NCI-H748 (cell line): ENCODE data around the gene ZNF765.
A peak's percentile ranks its signal among the peaks of the same experiment; 100 is the strongest.
"Not testable (repeated sequence)": the region's sequence is repeated elsewhere in the genome, so short reads cannot be mapped to it uniquely, and the experiment has no call there.

Experiments
- DNase-seq: peaks from one replicate; lab custom pipeline; 2025; ENCODE audit not compliant: unreplicated experiment; lab: John Stamatoyannopoulos, UW

Gene ZNF765

GRCh38 chr19:53420520-53421315, 25.8 kb downstream of the ZNF765 start:
- not testable (repeated sequence) for DNase-seq

GRCh38 chr19:53422551-53422950, 27.6 kb downstream of the ZNF765 start:
- peak; percentile 46 for DNase-seq

- peak; percentile 71 for DNase-seq
These were observed 28.1 kb downstream of the ZNF765 start for GRCh38 chr19:53423074-53423473.

GRCh38 chr19:53423680-53424079, 28.7 kb downstream of the ZNF765 start:
- DNase-seq, result peak; percentile 57

GRCh38 chr19:53424968-53425597, 30.1 kb downstream of the ZNF765 start:
- peak; percentile 78 for DNase-seq

GRCh38 chr19:53431399-53432087, 36.6 kb downstream of the ZNF765 start, which contains the start of gene ZNF761:
TSS of gene ZNF761 (plus strand) at chr19:53431984. CDS start at chr19:53447269, 15,285 bp downstream.
- peak; percentile 98 for DNase-seq

GRCh38 chr19:53432088-53432661, 37.2 kb downstream of the ZNF765 start:
- DNase-seq, result peak; percentile 50

- DNase-seq, result not testable (repeated sequence)
These were observed 48.9 kb downstream of the ZNF765 start for GRCh38 chr19:53443809-53444208.

- not testable (repeated sequence) for DNase-seq
These were observed 52.2 kb downstream of the ZNF765 start for GRCh38 chr19:53447196-53447595.

- DNase-seq, result no peak
These were observed 60.9 kb downstream of the ZNF765 start for GRCh38 chr19:53455828-53456227.

GRCh38 chr19:53460131-53460721, 65.3 kb downstream of the ZNF765 start:
- not testable (repeated sequence) for DNase-seq

- DNase-seq, result no peak
These were observed 66.9 kb downstream of the ZNF765 start for GRCh38 chr19:53461866-53462265.

GRCh38 chr19:53462861-53463260, 67.9 kb downstream of the ZNF765 start:
- peak; percentile 13 for DNase-seq

- DNase-seq, result no peak
These were observed 68.3 kb downstream of the ZNF765 start for GRCh38 chr19:53463263-53463662.

GRCh38 chr19:53466726-53467484, 72.0 kb downstream of the ZNF765 start:
- DNase-seq, result peak; percentile 83

GRCh38 chr19:53467485-53468262, 72.7 kb downstream of the ZNF765 start, which contains the start of gene ZNF813:
TSS of gene ZNF813 (plus strand) at chr19:53467733. CDS start at chr19:53483823, 16,090 bp downstream.
- peak; percentile 90 for DNase-seq

- DNase-seq, result not testable (repeated sequence)
These were observed 73.7 kb downstream of the ZNF765 start for GRCh38 chr19:53468628-53469027.

- DNase-seq, result no peak
These were observed 77.0 kb downstream of the ZNF765 start for GRCh38 chr19:53471916-53472315.

- not testable (repeated sequence) for DNase-seq
These were observed 79.9 kb downstream of the ZNF765 start for GRCh38 chr19:53474832-53475231.
